HepG2 (cell line): ENCODE results near the gene CCDC158. TPM values are rescaled to one million over a fixed set of nuclear protein-coding genes. Genes with fewer than 3 reads are reported as not detected.

Source experiments
- BHLHE40 ChIP-seq: IDR thresholded peaks from 2 replicates; pipeline ENCODE4 v1.6.1; 2011; ENCODE audit warnings: low read length, improper control_type of control experiment
- CBX2 ChIP-seq, 2 experiments: fragments of 200-600 bp in 1 of 2; sonication (generic); formaldehyde crosslinking in 1 of 2; IDR thresholded peaks; 2 replicates each; pipeline versions ENCODE4 v1.7.0 to v1.8.1; 2018 to 2022; ENCODE audit warnings: low read depth in 2 of 2, low read length in 1 of 2, mild to moderate bottlenecking in 1 of 2, missing genetic modification reagents in 1 of 2
- FOXP4 ChIP-seq: sonication (generic); formaldehyde crosslinking; IDR thresholded peaks from 2 replicates; pipeline ENCODE4 v1.4.0; 2020; ENCODE audit warnings: missing genetic modification reagents
- KAT2B ChIP-seq: fragments of 150-350 bp; IDR thresholded peaks from 2 replicates; pipeline ENCODE4 v1.6.1; 2014; ENCODE audit warnings: low read depth, low read length, borderline replicate concordance
- NCOA1 ChIP-seq: sonication (generic); formaldehyde crosslinking; IDR thresholded peaks from 2 replicates; pipeline ENCODE4 v1.9.0; 2021; ENCODE audit warnings: missing genetic modification reagents
- REPIN1 ChIP-seq: sonication (generic); formaldehyde crosslinking; IDR thresholded peaks from 2 replicates; pipeline ENCODE4 v1.8.0; 2022; ENCODE audit warnings: missing genetic modification reagents, low read depth, mild to moderate bottlenecking, borderline replicate concordance
- RFXANK ChIP-seq: IDR thresholded peaks from 2 replicates; pipeline ENCODE4 v1.6.1; 2016
- SRSF1 ChIP-seq: fragments of 200-400 bp; formaldehyde crosslinking; optimal IDR thresholded peaks from 2 replicates; pipeline ENCODE3; 2017; ENCODE audit warnings: mild to moderate bottlenecking, low read depth, low read length, moderate library complexity
- ZBTB40 ChIP-seq, 2 experiments: fragments of 450-650 bp in 1 of 2; sonication (generic) in 1 of 2; formaldehyde crosslinking in 1 of 2; IDR thresholded peaks; 2 replicates each; pipeline versions ENCODE4 v1.6.1 to v1.8.0; 2016 to 2022; ENCODE audit warnings: antibody characterized with exemption in 1 of 2, mild to moderate bottlenecking in 1 of 2, missing genetic modification reagents in 1 of 2
- ZFAT ChIP-seq: sonication (generic); formaldehyde crosslinking; conservative IDR thresholded peaks from 2 replicates; pipeline ENCODE4 v1.8.1; 2023; ENCODE audit warnings: missing genetic modification reagents, inconsistent platforms
- ZKSCAN1 ChIP-seq: fragments of 150-350 bp; IDR thresholded peaks from 2 replicates; pipeline ENCODE4 v1.6.1; 2014; ENCODE audit warnings: low read length
- ZNF180 ChIP-seq: sonication (generic); formaldehyde crosslinking; IDR thresholded peaks from 2 replicates; pipeline ENCODE4 v1.4.0; 2020; ENCODE audit warnings: low read depth, missing genetic modification reagents, borderline replicate concordance
- ZNF484 ChIP-seq: sonication (generic); formaldehyde crosslinking; IDR thresholded peaks from 2 replicates; pipeline ENCODE4 v1.5.1; 2020; ENCODE audit warnings: mild to moderate bottlenecking, low read depth, missing genetic modification reagents, borderline replicate concordance
- ZNF567 ChIP-seq: sonication (generic); formaldehyde crosslinking; IDR thresholded peaks from 2 replicates; pipeline ENCODE4 v1.8.1; 2023; ENCODE audit warnings: mild to moderate bottlenecking, missing genetic modification reagents, borderline replicate concordance
- ZNF766 ChIP-seq: sonication (generic); formaldehyde crosslinking; IDR thresholded peaks from 2 replicates; pipeline ENCODE4 v1.5.0; 2020; ENCODE audit warnings: missing genetic modification reagents, borderline replicate concordance
- ZNF839 ChIP-seq: sonication (generic); formaldehyde crosslinking; IDR thresholded peaks from 2 replicates; pipeline ENCODE4 v1.4.0; 2020; ENCODE audit warnings: missing genetic modification reagents, mild to moderate bottlenecking, borderline replicate concordance
- polyA plus RNA-seq, 8 experiments: library from polyadenylated mRNA; depleted of rRNA in 3 of 8; stranded (reverse) in 7 of 8; unstranded in 1 of 8; fragments of >200 nt; fragmentation: Illumina TruSeq in 4 of 8; extraction: Trizol in 4 of 8; gene quantifications; 2 replicates each; pipeline versions ENCODE4 v1.2.1 to v1.2.3, GENCODE V29; 2011 to 2016; ENCODE audit warnings: low read depth in 4 of 8, missing spikeins in 1 of 8, mixed read lengths in 1 of 8; ENCODE audit not compliant: insufficient read depth in 1 of 8
- total RNA-seq, 5 experiments: library from RNA; depleted of rRNA; stranded (reverse); fragments of >200 nt; fragmentation: Illumina TruSeq; extraction: Trizol; gene quantifications; 2 replicates each; pipeline ENCODE4 v1.2.3, GENCODE V29; 2016; ENCODE audit warnings: low read depth in 1 of 5
- TF ChIP-seq, protein P1 (sequence below): IDR thresholded peaks from 2 replicates; pipeline ENCODE4 v1.6.1; 2016; ENCODE audit warnings: control low read depth

CCDC158 gene
- total and polyA plus RNA-seq, 2 of the 13 experiments (the other 11 are each of a cell fraction or from before 2014, with no cell fraction given): not detected

DNA sequence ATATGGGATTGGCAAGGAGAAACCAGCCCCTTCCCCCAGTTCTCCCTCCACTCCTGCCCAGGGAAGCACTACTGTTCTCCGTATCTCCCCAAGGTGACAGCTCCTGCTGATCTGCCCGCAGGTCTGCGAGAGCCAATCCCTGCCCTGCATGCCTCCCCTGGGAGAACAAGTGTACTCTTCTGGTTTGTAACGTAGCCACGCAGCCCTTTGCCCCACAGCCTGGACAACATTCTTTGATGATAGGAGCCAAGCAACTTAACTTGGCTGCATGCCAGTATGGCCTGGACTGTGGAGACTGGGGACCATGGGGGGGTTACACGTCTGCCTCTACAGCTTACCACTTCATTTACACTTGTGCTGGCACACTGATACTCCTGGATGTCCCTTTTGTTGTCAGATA is 112.4 kb downstream of the CCDC158 start (continued):
- no peak for TF ChIP-seq ZBTB40 (IDR thresholded peaks at IDR 0.05)
- TF ChIP-seq ZBTB40 (CRISPR knock-in tag; IDR thresholded peaks at IDR 0.05): no peak
- TF ChIP-seq, protein P1, sequence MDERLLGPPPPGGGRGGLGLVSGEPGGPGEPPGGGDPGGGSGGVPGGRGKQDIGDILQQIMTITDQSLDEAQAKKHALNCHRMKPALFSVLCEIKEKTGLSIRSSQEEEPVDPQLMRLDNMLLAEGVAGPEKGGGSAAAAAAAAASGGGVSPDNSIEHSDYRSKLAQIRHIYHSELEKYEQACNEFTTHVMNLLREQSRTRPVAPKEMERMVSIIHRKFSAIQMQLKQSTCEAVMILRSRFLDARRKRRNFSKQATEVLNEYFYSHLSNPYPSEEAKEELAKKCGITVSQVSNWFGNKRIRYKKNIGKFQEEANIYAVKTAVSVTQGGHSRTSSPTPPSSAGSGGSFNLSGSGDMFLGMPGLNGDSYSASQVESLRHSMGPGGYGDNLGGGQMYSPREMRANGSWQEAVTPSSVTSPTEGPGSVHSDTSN (CRISPR knock-in tag): no peak
- TF ChIP-seq ZNF567 (CRISPR knock-in tag): no peak
- TF ChIP-seq KAT2B: no peak
- no peak for TF ChIP-seq ZNF180 (CRISPR knock-in tag)
- peak; percentile 41; the same call in 1 of the 2 replicates for TF ChIP-seq BHLHE40
- no peak for TF ChIP-seq REPIN1 (CRISPR knock-in tag)
- peak; percentile 36; the same call in 1 of the 2 replicates for TF ChIP-seq FOXP4 (CRISPR knock-in tag)
- no peak for TF ChIP-seq ZNF484 (CRISPR knock-in tag)
- no peak for TF ChIP-seq ZNF766 (CRISPR knock-in tag)
- TF ChIP-seq NCOA1 (CRISPR knock-in tag): no peak
- no peak for TF ChIP-seq ZKSCAN1
- no peak for TF ChIP-seq CBX2 (IDR thresholded peaks at IDR 0.05; ENCODE audit: low read depth, low read length)
- TF ChIP-seq CBX2 (CRISPR knock-in tag; IDR thresholded peaks at IDR 0.05; ENCODE audit: low read depth): no peak
- TF ChIP-seq ZNF839 (CRISPR knock-in tag): no peak
- no peak for TF ChIP-seq SRSF1
- no peak for TF ChIP-seq RFXANK (CRISPR knock-in tag)
- TF ChIP-seq ZFAT (CRISPR knock-in tag): no peak
